Epithelial cell of prostate (primary cell): Measurements from ENCODE around the gene SPAST.
"Not testable (repeated sequence)": the region's sequence is repeated elsewhere in the genome, so short reads cannot be mapped to it uniquely, and the experiment has no call there.

Experiments used
- DNase-seq: peaks from one replicate; pipeline ENCODE4 v3.0.0-alpha.2; 2011; ENCODE audit warnings: low read depth, low spot score
- H3K27ac ChIP-seq: fragments of 450-650 bp; 2 replicates; pipeline ENCODE4 v1.5.1; 2017; ENCODE audit warnings: mild to moderate bottlenecking

The SPAST gene

DNA sequence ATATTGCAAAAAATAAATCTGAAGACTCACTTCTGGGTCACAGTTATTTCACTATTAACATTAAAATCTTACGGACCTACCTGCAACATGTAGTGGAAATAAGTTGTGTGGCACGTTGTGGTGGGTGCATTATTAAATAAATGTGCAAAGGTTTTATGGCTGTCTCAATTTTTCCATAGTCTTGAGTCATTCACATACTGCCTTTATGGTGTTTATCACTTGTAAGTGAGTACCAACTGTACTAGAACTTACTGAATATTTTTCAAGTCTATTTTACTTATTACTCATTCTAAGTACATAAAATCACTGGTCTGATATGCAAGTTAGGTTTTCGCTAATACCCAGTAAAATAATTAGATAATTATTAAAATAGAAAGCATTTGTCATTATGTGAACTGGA, 54.7 kb downstream of the SPAST start:
- DNase-seq, result no peak
- H3K27ac ChIP-seq, result no peak overlapping the region

DNA sequence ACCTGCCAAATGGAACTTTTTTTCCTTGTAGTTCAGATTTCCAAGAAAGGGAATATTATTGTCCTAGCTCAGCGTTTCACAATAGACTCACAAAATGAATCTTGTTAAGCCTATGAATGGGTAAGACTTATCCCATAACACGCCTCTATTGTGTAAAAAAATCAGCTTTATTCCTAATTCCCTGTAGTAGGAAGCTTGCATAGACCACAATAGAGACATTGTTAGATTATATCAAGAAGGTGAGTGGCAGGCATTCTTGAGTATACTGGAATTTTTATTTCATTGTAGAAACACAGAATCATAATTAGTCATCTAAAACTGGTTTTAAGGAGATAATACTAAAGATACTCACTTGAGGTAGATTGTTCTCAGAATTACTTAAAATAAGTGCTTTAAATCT, 55.8 kb downstream of the SPAST start:
- DNase-seq, result no peak
- H3K27ac ChIP-seq, result peak overlapping the region; percentile 18

DNA sequence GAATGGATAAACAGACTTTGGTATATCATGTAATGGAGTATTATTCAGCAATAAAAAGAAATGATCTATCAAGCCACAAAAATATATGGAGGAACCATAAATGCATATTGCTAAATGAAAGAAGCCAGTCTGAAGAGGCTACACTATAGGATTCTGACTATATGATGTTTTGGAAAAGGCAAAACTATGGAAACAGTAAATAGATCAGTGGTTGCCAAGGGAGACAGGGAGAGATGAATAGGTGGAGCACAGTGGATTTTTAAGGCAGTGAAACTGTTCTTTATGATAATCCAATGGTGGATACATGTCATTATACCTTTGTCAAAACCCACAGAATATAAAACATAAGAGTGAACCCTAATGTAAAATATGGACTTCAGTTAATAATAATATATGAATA, 61.3 kb downstream of the SPAST start:
- no peak overlapping the region for H3K27ac ChIP-seq
- no peak for DNase-seq

DNA sequence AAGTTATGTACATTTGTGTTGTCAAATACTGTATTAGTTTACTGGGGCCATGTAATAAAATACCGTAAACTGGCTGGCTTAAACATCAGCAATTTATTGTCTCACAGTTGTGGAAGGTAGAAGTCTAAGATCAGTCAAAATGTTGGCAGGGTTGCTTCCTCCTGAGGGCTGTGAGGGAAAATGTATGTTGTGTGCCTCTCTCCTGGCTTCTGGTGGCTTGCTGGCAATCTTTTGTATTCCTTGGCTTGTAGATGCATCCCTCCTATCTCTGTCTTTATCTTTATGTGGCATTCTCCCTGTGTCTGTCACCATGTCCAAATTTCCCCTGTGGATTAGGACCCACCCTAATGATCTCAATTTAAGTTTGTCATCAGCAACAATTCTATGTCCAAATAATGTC, 65.3 kb downstream of the SPAST start:
- no peak overlapping the region for H3K27ac ChIP-seq
- DNase-seq, result no peak

DNA sequence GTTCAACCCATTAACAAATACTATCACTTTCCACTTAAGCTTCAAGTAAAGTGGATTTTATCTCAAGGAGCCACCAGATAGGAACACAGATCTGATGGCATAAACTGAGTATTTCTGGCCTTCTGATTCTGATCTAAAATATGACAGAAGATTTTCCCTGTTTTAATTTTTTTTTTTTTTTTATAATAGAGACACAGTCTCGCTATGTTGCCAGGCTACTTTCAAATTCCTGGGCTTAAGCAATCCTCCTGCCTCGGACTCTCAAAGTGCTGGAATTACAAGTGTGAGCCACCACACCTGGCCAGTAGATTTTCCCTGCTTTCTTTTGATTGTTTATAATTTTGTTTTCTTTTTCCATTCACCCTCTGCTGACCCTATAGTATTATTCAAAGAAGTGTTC, 65.7 kb downstream of the SPAST start:
- DNase-seq, result no peak
- H3K27ac ChIP-seq, result no peak overlapping the region

DNA sequence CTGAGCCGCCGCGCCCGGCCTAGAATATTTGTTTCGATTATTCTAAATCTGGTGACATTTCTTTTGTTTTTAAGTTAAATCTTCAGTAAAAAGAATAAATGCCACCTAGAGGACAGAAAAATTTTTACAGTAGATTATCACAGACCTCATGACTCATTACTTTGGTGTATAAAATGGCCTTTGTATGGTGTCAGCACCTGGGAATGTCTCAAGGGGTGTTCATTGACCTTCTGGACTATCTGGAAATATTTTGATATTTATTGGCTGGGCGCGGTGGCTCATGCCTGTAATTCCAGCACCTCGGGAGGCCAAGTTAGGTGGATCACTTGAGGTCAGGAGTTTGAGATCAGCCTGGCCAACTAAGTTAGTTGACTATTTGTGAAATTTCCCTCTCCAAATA, 72.1 kb downstream of the SPAST start:
- peak; percentile 6 for DNase-seq
- peak overlapping the region; percentile 40 for H3K27ac ChIP-seq

DNA sequence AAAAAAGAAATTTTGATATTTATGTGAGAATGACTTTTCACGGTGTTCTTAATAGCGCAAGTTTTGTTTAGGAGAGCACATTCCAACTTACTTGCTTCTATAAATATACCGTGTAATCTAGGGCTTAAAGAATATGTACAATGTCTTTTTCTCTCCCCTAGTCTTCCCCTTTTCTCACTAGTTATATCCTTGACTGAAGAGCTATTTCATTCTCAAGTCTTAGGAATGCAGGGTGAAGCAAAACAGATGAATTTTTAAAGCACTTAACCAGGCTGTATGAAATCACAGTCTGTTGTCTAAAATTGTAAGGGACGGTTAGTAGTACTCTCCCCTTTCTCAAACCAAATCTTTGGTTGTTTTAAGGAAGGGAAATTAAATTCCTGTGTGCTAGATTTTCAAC, 72.7 kb downstream of the SPAST start:
- no peak for DNase-seq
- H3K27ac ChIP-seq, result peak overlapping the region; percentile 40

DNA sequence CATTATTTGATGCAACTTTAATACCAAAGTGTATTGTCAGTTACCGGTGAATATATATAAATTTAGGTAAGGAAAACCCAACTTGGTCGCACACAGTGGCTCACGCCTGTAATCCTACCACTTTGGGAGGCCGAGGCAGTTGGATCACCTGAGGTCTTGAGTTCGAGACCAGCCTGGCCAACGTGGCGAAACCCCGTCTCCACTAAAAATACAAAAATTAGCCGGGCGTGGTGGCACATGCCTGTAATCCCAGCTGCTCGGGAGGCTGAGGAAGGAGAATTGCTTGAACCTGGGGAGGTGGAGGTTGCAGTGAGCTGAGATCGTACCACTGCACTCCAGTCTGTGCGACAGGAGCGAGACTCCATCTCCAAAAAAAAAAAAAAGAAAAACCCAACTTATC, 88.2 kb downstream of the SPAST start:
- DNase-seq, H3K27ac ChIP-seq: not testable (repeated sequence)

DNA sequence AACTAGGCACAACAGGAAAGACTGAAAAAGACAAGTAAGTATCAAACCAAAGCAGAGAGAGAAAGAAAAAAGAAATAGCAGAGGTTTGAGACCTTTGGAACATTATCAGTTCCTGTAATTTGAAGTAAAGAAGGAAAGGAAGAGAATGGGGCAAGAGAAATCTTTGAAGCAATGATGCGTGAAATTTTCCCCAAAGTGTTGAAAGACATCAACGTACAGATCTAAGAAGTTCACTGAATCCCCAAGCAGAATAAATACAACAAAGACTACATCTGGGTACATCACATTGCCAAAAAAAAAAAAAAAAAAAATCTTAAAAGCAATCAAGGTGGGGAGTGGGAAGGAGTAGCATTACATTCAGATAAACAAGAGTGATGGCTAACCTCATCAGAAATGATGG, 96.3 kb downstream of the SPAST start:
- H3K27ac ChIP-seq, result no peak overlapping the region
- no peak for DNase-seq

DNA sequence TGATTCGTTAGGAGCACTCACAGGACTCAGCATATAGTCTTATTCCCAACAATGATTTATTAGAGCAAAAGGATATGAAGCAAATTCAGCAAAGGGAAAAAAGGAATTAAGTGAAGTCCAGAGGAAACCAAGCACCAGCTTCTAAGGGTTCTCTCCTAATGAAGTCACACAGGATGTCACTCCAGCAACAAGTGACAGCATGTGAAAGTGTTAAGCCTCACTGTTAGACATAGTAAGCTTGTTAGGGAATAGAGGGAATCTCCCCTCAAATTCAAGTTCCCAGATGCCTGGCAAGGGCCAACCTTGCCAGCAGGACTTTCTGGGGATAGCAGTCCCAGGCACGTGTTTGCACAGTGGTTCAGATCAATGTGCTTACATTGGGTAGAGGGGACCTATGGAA, 97.9 kb downstream of the SPAST start:
- no peak for DNase-seq
- no peak overlapping the region for H3K27ac ChIP-seq

DNA sequence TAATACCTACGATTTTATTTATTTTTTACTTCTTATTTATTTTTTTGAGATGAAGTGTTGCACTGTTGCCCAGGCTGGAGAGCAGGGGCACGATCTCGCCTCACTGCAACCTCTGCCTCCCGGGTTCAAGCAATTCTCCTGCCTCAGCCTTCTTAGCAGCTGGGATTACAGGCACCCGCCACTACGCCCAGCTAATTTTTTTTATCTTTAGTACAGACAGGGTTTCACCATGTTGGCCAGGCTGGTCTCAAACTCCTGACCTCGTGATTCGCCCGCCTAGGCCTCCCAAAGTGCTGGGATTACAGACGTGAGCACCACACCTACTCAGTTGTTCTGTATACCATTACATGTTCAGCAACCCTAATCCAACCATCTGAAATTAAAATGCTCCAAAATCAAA, 100.9 kb downstream of the SPAST start:
- not testable (repeated sequence) for H3K27ac ChIP-seq, DNase-seq

DNA sequence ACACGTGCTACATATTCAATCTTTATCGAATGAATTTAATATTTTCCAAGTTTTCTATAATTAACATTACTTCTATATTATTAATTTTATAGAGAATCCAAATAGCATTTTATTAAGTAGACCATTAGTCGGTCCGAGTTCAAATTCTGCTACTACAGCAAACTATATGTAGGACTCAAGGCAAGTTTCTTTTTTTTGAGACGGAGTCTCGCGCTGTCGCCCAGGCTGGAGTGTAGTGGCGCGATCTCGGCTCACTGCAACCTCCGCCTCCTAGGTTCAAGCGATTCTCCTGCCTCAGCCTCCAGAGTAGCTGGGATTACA, 101.6 kb downstream of the SPAST start:
- not testable (repeated sequence) for DNase-seq
- H3K27ac ChIP-seq, result peak overlapping the region; percentile 87

DNA sequence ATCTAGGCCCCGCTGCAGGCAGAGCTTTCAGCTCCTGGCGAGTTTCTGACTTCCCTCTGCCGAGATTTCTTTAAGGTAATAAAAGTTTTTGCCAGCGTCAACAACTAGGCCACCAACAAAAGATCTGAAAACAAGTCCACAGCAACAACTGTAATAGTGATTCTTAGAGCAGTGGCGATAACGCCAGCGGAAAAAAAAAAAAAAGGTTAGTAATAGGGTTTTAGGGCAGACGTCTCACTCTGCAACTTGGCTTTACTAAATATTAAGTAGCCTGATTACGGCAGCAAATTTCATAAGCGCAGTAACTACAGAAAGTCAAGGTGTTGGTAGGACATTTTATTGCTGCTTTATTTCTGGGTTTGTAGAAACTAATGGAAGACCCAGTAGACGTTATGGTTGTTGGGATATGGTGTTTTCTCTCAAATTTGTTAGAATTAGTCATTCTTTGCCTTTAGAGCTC, 102.8 kb downstream of the SPAST start:
- peak overlapping the region; percentile 87 for H3K27ac ChIP-seq
- DNase-seq, result no peak

DNA sequence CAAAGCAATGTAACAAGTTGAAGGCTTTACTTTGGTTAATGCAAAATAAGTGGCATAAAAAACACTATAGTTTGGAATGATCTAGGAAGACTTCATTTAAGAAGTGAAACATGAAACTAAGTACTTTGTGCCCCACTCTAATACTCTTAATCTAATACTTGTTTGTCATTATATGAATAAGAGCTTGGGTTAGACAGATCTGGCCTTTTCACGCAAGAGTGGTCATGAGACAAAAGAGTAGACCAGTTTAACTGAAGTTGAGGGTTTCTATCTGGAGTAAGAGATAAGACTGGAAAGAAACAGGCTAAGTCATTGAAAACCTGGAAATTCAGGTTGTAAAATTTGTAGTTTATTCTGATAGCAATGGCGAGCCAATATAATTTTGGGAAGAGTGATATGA, 105.2 kb downstream of the SPAST start:
- DNase-seq, result no peak
- no peak overlapping the region for H3K27ac ChIP-seq

DNA sequence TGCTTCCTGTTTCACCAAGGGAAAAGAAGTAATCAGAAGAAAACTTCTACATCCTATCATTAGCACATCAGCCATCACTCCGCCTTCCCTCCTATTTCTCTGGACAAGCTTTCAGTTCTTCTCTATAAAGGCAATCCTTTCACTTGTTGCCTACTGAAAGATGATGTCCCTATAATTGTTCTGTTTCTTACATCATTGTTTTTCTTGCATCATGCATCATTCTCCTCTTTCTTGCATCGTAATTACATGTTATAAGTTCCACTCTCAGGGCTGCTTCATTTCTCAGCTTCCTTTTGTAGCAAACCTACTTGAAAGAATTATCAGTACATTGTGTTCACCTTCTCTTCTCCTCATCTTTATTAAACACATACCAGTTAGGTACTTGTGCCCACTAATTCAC, 109.5 kb downstream of the SPAST start:
- peak overlapping the region; percentile 33 for H3K27ac ChIP-seq
- no peak for DNase-seq

DNA sequence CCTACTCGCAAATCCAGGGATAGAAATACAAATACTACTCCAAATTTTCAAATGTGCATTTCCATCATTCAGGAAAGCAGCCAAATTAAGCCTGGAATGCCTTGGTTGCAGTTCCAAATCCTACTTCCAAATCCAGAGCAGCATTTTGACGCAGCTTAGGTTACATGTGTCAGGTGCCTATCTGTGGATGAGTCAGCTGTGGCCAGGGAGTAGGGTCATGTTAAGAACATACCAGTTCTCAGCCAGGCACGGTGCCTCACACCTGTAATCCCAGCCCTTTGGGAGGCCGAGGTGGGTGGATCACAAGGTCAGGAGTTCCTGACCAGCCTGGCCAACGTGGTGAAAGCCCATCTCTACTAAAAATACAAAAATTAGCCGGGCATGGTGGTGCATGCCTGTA, 119.3 kb downstream of the SPAST start:
- H3K27ac ChIP-seq, result no peak overlapping the region
- no peak for DNase-seq

DNA sequence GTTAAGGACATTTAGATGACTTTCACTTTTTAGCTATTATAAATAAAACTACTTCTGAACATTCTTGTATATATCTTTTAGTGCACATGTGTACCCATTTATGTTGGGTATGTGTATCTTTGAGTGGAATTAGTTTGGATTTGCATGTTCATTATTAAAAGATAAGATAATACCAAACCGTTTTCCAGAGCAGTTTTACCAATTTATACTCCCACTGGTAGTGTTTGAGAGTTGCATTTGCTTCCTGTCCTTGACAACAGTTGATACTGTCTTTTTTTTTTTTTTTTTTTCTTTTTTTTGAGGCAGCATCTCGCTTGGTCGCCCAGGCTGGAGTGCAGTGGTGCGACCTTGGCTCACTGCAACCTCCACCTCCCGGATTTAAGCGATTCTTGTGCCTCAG, 125.7 kb downstream of the SPAST start:
- DNase-seq, result no peak
- H3K27ac ChIP-seq, result peak overlapping the region; percentile 9

DNA sequence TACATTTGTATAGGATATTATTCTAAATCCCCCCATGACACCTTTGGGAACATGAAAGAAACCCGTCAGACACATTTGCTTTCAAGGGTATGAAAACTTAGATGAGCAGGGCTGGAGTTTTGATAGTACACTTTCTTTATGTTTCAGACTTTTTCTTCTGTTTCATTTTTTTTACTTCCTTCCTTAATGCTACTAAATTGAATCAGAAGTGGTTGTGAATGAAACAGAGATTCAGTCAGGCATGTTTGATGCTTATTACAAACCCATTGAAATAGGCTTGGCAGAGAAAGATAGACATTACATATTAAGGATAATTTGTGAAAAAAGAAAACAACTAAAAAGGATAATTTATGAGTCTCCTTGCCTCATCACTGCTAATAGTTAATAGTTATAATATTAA, 129.1 kb downstream of the SPAST start:
- H3K27ac ChIP-seq, result no peak overlapping the region
- DNase-seq, result no peak

DNA sequence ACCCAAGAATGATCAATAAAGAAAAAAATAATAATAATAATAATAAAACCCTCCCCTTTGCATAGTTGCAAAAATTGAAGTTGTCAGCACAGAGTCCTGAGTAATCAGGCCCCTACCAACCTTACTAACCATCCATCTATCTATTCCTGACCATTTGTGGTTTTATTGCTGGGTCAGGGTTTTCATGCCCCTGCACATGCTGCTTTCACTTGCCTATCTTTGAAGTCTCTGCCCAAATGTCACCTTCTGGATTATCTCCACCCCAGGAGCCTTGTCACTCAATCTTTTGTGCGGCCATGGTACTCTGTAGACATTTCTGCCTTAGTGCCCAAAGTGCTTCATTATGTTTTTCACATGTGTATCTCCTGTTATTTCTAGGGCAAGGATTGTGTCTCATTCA, 137.5 kb downstream of the SPAST start:
- no peak for DNase-seq

DNA sequence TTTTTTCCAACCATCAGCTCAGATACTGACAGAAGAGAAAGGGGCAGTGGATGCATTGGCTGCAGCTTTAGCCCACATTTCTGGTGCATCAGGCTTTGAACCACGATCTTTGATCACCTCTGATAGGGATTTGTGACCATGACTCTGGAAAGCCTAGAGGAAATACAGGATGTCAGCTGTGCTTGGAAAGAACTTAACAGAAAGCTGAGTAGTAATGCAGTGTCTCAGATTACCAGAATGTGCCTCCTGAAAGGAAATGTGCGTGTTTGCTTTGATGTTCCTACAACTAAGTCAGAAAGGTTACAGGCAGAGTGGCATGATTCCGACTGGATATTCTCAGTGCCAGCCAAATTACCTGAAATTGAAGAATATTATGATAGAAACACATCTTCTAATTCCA, 140.1 kb downstream of the SPAST start:
- not testable (repeated sequence) for H3K27ac ChIP-seq

More for the DNA sequence above, 137.5 kb downstream of the SPAST start:
- H3K27ac ChIP-seq, result no peak overlapping the region

More for the DNA sequence above, 140.1 kb downstream of the SPAST start:
- not testable (repeated sequence) for DNase-seq
